Measurements from ENCODE around the gene ROCK2.

ROCK2 gene

DNA sequence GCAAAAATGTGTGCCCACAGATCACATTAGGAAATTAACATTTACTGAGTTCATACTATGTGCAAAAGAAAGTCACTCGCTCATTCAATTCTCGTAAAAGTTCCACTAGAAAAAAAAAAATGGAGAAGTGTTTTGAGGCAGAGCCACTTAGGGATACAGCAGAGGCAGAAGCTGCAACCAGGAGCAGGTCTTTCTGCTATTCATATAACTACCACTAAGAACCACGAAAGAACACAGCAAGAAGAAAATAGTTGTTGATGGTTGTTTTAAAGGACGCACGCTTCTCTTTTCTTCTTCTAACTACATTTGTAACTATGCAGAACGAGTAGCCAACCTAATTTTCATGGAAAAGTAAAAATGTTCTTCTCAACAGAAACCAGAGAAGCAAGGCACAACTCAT lies 45.0 kb downstream of the ROCK2 start:
- Mint-ChIP-seq H3K27ac (no peak overlapping the region), H3K4me1 (ENCODE audit: low read depth) (no peaks in the 10 kb centered on the region), H3K4me3 (no peak overlapping the region), H3K36me3 (ENCODE audit: low read depth) (no peaks in the 10 kb centered on the region), H3K9me3 (no peaks in the 10 kb centered on the region), H3K27me3 (ENCODE audit: low read depth) (no peaks in the 10 kb centered on the region)
- no peak for DNase-seq (ENCODE audit: low spot score)

DNA sequence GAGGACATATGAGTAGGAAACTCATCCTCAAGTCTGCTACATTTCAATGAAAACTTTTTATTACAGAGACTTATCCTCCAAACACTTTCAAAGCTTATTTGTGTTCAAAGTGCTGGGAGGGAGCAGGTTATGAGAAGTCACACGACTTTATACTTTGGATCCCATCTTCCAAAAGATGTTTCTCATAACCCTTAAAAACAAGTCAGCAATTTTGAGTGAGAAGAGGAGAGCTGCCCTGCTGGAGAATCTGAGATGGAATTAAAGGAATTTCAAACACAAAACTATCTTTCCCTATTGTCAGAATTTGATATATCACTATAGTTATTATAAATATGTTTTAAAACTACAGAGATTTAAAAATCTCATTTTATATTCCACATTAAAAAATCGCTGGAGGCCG lies 45.8 kb downstream of the ROCK2 start:
- Mint-ChIP-seq H3K27me3 (ENCODE audit: low read depth) (no peaks in the 10 kb centered on the region), H3K27ac (no peak overlapping the region), H3K36me3 (ENCODE audit: low read depth) (no peaks in the 10 kb centered on the region), H3K4me3 (no peak overlapping the region), H3K4me1 (ENCODE audit: low read depth) (no peaks in the 10 kb centered on the region), H3K9me3 (no peaks in the 10 kb centered on the region)
- no peak for DNase-seq (ENCODE audit: low spot score)

DNA sequence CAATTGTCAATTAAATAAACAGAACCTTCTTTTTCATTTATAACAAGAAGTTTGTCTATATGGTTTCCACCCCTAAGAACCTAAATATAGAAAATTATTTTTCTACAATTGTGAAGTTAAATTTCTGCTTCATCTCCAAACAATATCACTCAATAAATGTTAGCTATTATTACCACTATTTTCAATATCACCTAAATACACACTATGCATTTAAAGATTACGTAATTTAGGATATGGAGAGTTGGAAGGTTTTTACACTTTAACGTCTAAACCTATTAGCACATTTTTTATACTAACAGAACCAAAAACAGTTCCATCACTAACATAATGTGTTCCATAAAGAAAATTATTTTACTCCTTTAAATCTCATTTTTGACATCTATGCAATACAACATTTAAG lies 48.0 kb downstream of the ROCK2 start:
- Mint-ChIP-seq H3K27ac (no peak overlapping the region), H3K9me3 (no peaks in the 10 kb centered on the region), H3K4me3 (no peak overlapping the region), H3K36me3 (ENCODE audit: low read depth) (no peaks in the 10 kb centered on the region), H3K4me1 (ENCODE audit: low read depth) (peaks cover 6% of the 10 kb centered on the region), H3K27me3 (ENCODE audit: low read depth) (no peaks in the 10 kb centered on the region)
- DNase-seq (ENCODE audit: low spot score): no peak

DNA sequence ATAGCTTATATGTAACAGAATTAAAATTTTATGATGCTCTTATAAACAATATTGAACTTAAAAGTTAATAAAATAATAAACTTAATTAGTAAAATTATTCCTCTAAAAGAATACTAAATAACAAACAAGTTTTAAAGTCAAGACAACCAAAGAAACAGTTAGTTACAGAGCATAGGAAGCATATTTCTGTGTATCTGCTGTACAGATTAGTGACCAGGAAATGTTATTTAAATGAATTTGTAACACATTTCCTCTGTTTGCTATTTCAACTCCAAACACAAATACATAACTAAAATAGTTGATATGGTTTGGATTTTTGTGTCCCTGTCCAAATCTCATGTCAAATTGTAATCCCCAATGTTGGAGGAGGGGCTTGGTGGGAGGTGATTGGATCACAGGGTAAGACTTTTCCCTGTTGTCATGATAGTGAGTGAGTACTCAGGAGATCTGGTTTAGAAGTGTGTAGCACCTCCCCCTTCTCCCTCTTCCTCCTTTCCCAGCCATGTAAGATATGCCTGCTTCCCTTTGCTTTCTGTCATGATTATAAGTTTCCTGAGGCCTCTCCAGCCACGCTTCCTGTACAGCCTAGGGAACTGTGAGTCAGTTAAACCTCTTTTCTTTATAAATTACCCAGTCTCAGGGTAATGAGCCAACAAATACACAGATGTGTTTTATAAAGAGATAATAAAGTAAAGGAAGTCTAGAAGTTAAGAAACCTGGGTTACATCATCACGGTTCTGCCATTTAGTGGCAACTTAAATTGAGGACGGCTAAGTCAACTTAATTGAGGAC lies 51.8 kb downstream of the ROCK2 start:
- Mint-ChIP-seq H3K27ac (no peak overlapping the region), H3K27me3 (ENCODE audit: low read depth) (no peaks in the 10 kb centered on the region), H3K4me3 (no peak overlapping the region), H3K4me1 (ENCODE audit: low read depth) (peaks cover 9% of the 10 kb centered on the region), H3K36me3 (ENCODE audit: low read depth) (no peaks in the 10 kb centered on the region), H3K9me3 (no peaks in the 10 kb centered on the region)
- no peak for DNase-seq (ENCODE audit: low spot score)

DNA sequence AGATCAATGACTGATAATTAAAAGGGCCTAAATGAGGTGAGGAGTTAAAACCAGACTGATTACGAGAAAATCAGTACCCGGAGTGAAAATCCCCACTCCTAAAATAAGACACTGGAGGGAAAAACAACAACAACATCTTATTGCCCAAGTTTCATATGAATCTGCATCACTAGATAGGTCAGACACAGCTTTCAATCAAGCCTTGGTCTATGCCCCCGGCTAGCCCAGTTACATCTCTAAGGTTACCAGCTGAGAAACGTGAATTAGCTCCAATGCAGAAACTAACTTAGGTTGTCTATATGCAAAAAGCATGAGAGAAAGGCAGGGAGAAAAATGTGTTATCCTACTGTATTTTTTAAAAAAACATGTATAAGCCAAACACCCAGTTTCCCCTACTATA lies 53.7 kb downstream of the ROCK2 start:
- H3K4me1 Mint-ChIP-seq (ENCODE audit: low read depth): peaks cover 9% of the 10 kb centered on the region
- H3K27ac Mint-ChIP-seq: no peak overlapping the region
- H3K9me3 Mint-ChIP-seq: no peaks in the 10 kb centered on the region
- peaks cover 2% of the 10 kb centered on the region for H3K36me3 Mint-ChIP-seq (ENCODE audit: low read depth)
- no peak for DNase-seq (ENCODE audit: low spot score)
- no peaks in the 10 kb centered on the region for H3K27me3 Mint-ChIP-seq (ENCODE audit: low read depth)
- H3K4me3 Mint-ChIP-seq: no peak overlapping the region

DNA sequence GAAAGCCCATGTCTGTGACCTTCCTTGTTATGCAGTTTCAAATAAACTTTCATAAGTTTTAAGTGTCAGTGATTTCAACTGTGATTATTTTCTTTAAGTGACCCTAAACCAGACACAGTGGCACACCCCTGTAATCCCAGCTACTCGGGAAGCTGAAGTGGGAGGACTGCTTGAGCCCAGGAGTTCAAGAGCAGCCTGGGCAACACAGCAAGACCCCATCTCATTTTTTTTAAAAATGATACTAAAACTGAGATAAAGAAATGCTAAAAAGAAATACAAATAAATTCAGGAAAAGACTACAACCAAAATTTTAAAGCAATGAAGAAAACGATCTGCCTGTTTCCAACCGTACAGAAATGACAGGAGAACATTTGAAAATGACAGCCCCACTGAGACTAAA lies 54.2 kb downstream of the ROCK2 start:
- Mint-ChIP-seq H3K27ac (no peak overlapping the region), H3K4me3 (no peak overlapping the region), H3K27me3 (ENCODE audit: low read depth) (no peaks in the 10 kb centered on the region), H3K4me1 (ENCODE audit: low read depth) (peaks cover 9% of the 10 kb centered on the region), H3K36me3 (ENCODE audit: low read depth) (peaks cover 7% of the 10 kb centered on the region), H3K9me3 (no peaks in the 10 kb centered on the region)
- DNase-seq (ENCODE audit: low spot score): no peak

DNA sequence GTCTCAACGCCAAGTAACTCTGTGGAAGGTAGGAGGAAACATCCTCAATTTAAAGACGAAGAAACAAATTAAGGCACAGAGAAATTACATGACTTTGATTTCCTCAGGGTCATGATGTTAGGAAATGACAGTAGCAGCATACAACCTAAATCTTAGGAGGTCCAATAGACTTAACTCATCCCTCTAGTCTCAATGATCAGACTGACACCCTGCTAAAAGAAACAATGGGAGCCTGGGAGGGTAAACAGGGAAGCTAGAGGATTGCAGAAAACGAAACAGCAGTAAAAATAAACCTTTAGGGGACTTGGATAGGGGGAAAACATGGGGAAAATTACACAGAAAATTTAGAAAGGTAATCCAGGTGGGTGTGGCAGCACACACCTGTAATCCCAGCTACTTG lies 56.0 kb downstream of the ROCK2 start:
- Mint-ChIP-seq H3K36me3 (ENCODE audit: low read depth) (peaks cover 19% of the 10 kb centered on the region), H3K4me3 (no peak overlapping the region), H3K27me3 (ENCODE audit: low read depth) (no peaks in the 10 kb centered on the region), H3K4me1 (ENCODE audit: low read depth) (peaks cover 9% of the 10 kb centered on the region), H3K27ac (no peak overlapping the region), H3K9me3 (peaks cover 6% of the 10 kb centered on the region)
- no peak for DNase-seq (ENCODE audit: low spot score)

DNA sequence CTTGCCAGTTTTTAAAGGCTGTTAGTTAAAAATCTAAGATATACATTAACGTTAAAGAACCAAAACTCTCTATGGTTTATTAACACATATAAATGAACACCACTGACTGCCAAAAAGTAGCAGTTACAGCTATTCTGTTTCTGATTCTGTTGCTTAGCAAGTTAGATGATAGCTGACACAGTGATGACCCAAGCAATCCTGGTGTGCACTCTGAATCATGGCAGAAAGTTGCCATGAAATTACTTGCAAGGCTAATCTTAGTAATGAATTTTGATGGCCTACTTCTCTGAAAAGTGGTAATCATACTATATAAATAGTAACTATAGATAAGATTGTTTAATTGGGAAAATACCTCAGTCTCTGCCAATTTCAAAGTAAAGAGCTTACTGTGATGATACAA lies 57.7 kb downstream of the ROCK2 start:
- Mint-ChIP-seq H3K27ac (no peak overlapping the region), H3K9me3 (peaks cover 11% of the 10 kb centered on the region), H3K4me3 (no peak overlapping the region), H3K4me1 (ENCODE audit: low read depth) (peaks cover 3% of the 10 kb centered on the region), H3K36me3 (ENCODE audit: low read depth) (peaks cover 28% of the 10 kb centered on the region), H3K27me3 (ENCODE audit: low read depth) (no peaks in the 10 kb centered on the region)
- no peak for DNase-seq (ENCODE audit: low spot score)

DNA sequence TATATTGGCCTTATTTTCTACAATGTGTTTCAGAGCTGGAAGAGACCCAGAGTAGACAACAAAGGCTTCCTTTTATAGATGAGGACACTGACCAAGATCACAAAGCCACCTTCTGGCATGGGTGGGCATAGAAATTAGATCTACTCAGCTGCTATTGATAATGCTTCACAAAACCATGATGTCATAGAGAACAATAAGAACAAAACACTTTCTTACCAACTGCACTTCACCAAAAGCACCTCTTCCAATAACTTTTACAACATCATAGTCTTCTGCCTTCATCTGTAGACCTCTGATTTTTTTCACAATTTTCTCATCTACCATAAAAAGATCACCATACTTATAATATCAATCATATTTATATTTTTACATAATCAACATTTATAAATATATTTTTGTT lies 58.1 kb downstream of the ROCK2 start:
- Mint-ChIP-seq H3K9me3 (peaks cover 11% of the 10 kb centered on the region), H3K27me3 (ENCODE audit: low read depth) (no peaks in the 10 kb centered on the region), H3K27ac (no peak overlapping the region), H3K36me3 (ENCODE audit: low read depth) (peaks cover 30% of the 10 kb centered on the region), H3K4me1 (ENCODE audit: low read depth) (peaks cover 3% of the 10 kb centered on the region), H3K4me3 (no peak overlapping the region)
- DNase-seq (ENCODE audit: low spot score): no peak

DNA sequence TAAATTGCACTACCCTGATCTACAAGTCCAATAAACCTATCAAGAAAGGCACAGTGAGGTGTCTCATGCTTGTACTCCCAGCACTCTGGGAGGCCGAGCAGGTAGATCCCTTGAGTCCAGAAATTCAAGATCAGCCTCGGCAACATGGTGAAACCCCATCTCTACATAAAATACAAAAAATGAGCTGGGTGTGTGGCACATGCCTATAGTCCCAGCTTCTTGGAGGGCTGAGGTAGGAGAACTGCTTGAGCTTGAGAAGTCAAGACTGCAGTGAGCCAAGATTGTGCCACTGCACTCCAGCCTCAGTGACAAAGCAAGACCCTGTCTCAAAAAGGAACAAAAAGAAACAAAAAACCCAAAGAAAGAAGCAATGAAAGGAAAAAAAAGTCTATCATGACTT lies 58.9 kb downstream of the ROCK2 start:
- peaks cover 11% of the 10 kb centered on the region for H3K9me3 Mint-ChIP-seq
- H3K27me3 Mint-ChIP-seq (ENCODE audit: low read depth): no peaks in the 10 kb centered on the region

DNA sequence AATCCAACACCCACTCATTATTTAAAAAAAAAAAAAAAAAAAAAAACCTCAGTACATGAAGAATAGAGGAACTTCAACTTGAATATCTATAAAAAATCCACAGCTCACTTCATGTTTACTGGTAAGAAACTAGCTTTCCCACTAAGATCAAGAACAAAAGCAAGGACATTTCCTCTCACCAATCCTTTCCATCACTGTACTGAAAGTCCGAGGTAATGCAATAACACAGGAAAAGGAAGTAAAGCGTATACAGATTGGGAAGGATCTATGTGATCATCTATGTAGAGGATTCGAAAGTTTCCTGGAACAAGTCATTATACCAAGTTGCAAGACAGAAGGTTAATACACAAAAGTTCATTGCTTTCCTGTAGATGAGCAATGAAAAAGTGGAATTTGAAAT lies 63.2 kb downstream of the ROCK2 start:
- no peaks in the 10 kb centered on the region for H3K27me3 Mint-ChIP-seq (ENCODE audit: low read depth)
- no peak for DNase-seq (ENCODE audit: low spot score)
- no peak overlapping the region for H3K4me3 Mint-ChIP-seq
- H3K4me1 Mint-ChIP-seq (ENCODE audit: low read depth): peaks cover 5% of the 10 kb centered on the region
- peaks cover 14% of the 10 kb centered on the region for H3K9me3 Mint-ChIP-seq
- H3K36me3 Mint-ChIP-seq (ENCODE audit: low read depth): peaks cover 45% of the 10 kb centered on the region
- no peak overlapping the region for H3K27ac Mint-ChIP-seq

More for the DNA sequence above, 58.9 kb downstream of the ROCK2 start:
- H3K27ac Mint-ChIP-seq: no peak overlapping the region
- H3K4me1 Mint-ChIP-seq (ENCODE audit: low read depth): peaks cover 3% of the 10 kb centered on the region
- H3K4me3 Mint-ChIP-seq: no peak overlapping the region
- H3K36me3 Mint-ChIP-seq (ENCODE audit: low read depth): peaks cover 32% of the 10 kb centered on the region
- no peak for DNase-seq (ENCODE audit: low spot score)

DNA sequence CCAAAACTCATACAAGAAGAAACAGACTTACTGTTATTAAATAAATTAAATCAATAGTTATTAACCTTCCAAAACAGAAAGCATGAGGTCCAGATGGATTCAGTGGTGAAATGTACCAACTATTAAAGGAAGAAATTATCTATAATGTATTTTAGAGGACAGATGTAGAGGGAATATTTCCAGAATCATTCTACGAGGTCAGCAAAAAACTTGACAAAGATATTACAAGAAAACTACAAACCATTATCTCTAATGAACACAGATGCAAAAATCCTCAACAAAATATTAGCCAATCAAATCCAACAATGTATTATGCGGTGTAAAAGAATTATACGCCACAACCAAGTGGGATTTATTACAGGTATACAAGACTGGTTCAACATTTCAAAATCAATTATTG lies 63.7 kb downstream of the ROCK2 start:
- Mint-ChIP-seq H3K36me3 (ENCODE audit: low read depth) (peaks cover 44% of the 10 kb centered on the region), H3K4me3 (no peak overlapping the region), H3K4me1 (ENCODE audit: low read depth) (peaks cover 5% of the 10 kb centered on the region), H3K27ac (no peak overlapping the region), H3K9me3 (peaks cover 14% of the 10 kb centered on the region), H3K27me3 (ENCODE audit: low read depth) (no peaks in the 10 kb centered on the region)
- no peak for DNase-seq (ENCODE audit: low spot score)

DNA sequence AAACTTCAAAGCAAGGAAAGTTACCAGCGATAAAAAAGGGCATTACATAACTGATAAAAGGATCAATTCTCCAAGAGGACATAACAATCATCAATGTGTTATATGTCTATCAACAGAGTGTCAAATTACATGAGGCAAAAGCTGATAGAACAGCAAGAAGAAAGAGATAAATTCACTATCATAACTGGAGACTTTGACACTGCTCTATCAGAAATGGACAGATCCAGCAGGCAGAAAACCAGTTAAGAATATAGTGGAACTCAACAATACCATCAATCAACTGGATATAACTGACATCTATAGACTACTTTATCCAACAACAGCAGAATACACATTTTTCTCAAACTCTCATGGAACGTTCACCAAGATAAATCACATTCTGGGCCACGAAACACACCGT lies 65.0 kb downstream of the ROCK2 start:
- H3K36me3 Mint-ChIP-seq (ENCODE audit: low read depth): peaks cover 39% of the 10 kb centered on the region
- peaks cover 11% of the 10 kb centered on the region for H3K9me3 Mint-ChIP-seq
- H3K27ac Mint-ChIP-seq: no peak overlapping the region

DNA sequence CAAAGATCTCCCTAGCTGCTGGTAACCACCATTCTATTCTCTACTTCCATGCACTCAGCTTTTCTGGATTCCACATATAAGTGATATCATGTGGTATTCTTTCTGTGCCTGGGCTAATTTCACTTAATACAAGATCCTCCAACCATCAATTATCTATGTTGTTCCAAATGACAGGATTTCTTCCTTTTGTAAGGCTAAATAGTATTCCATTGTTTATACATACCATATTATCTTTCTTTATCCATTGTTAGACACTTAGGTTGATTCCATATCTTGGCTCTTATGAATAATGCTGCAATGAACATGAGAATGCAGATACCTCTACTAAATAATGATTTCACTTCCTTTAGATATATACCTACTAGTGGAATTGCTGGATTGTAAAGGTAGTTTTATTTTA lies 66.2 kb downstream of the ROCK2 start:
- Mint-ChIP-seq H3K27ac (no peak overlapping the region), H3K9me3 (peaks cover 8% of the 10 kb centered on the region), H3K27me3 (ENCODE audit: low read depth) (no peaks in the 10 kb centered on the region), H3K4me3 (no peak overlapping the region), H3K36me3 (ENCODE audit: low read depth) (peaks cover 35% of the 10 kb centered on the region), H3K4me1 (ENCODE audit: low read depth) (peaks cover 16% of the 10 kb centered on the region)
- no peak for DNase-seq (ENCODE audit: low spot score)

More for the DNA sequence above, 65.0 kb downstream of the ROCK2 start:
- no peak for DNase-seq (ENCODE audit: low spot score)
- no peak overlapping the region for H3K4me3 Mint-ChIP-seq
- no peaks in the 10 kb centered on the region for H3K27me3 Mint-ChIP-seq (ENCODE audit: low read depth)
- peaks cover 10% of the 10 kb centered on the region for H3K4me1 Mint-ChIP-seq (ENCODE audit: low read depth)

DNA sequence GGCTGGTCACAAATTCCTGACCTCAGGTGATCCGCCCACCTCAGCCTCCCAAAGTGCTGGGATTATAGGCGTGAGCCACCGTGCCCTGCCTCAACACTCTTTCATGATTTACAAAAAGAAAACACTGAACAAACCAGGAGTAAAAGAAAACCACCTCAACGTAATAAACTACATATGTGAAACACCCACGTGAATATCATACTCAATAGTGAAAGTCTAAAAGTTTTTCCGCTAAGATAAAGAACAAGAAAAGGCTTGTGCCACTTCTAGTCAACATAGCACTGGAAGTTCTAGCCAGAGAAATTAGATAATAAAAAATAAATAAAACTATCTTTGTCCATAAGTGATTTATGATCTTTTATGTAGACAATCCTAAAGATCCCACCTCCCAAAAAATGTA lies 68.5 kb downstream of the ROCK2 start:
- Mint-ChIP-seq H3K27me3 (ENCODE audit: low read depth) (no peaks in the 10 kb centered on the region), H3K4me1 (ENCODE audit: low read depth) (peaks cover 14% of the 10 kb centered on the region), H3K36me3 (ENCODE audit: low read depth) (peaks cover 28% of the 10 kb centered on the region), H3K27ac (no peak overlapping the region), H3K9me3 (peaks cover 3% of the 10 kb centered on the region), H3K4me3 (no peak overlapping the region)
- no peak for DNase-seq (ENCODE audit: low spot score)
